B cell (primary cell): Measurements from ENCODE around the gene GATAD2A. TPM values are rescaled to one million over a fixed set of nuclear protein-coding genes. Genes with fewer than 3 reads are reported as not detected.
A peak's percentile ranks its signal among the peaks of the same experiment; 100 is the strongest.

Source experiments
- ATAC-seq: fragments of 200-7000 bp; cut with Tn5 transposase; one replicate; pipeline ENCODE4 v1.10.0; 2021; ENCODE audit warnings: low read depth, mild to moderate bottlenecking, moderate number of reproducible peaks, moderate library complexity
- CTCF ChIA-PET: fragments of 350-600 bp; sonication (Branson Sonifier 250); formaldehyde crosslinking; loops from one replicate; lab custom pipeline; 2021; ENCODE audit warnings: antibody characterized with exemption, inconsistent platforms; lab: Charles Lee
- POLR2A ChIA-PET: fragments of 350-600 bp; sonication (Branson Sonifier 250); formaldehyde crosslinking; loops from one replicate; lab custom pipeline; 2021; ENCODE audit warnings: antibody characterized with exemption; lab: Charles Lee
- DNase-seq: peaks from one replicate; pipeline ENCODE4 v3.0.0; 2013
- H2AFZ ChIP-seq: 2 replicates; pipeline ENCODE4 v1.6.1; 2012; ENCODE audit warnings: mild to moderate bottlenecking, low read depth, low read length; ENCODE audit not compliant: insufficient read depth, poor library complexity, severe bottlenecking
- H3K27ac ChIP-seq, 2 donors: 1 replicate in 1 of 2; 2 replicates in 1 of 2; pipeline ENCODE4 v1.5.1; 2012 to 2013; ENCODE audit warnings: low read length in 2 of 2, mild to moderate bottlenecking in 2 of 2, moderate library complexity in 1 of 2
- H3K27me3 ChIP-seq, 4 experiments: fragments of 200-600 bp in 1 of 4; sonication (generic) in 1 of 4; replicated peaks in 1 of 4; 1 replicate in 2 of 4; 2 replicates in 2 of 4; pipeline versions ENCODE4 v1.6.1 to v1.7.0; 2013 to 2016; ENCODE audit warnings: low read length in 3 of 4, mild to moderate bottlenecking in 2 of 4, mixed read lengths in 1 of 4, moderate library complexity in 1 of 4; ENCODE audit not compliant: insufficient read depth in 4 of 4, control insufficient read depth in 3 of 4; ENCODE audit errors: control extremely low read depth in 1 of 4
- H3K36me3 ChIP-seq, 2 experiments: replicated peaks in 1 of 2; 1 replicate in 1 of 2; 2 replicates in 1 of 2; pipeline versions ENCODE4 v1.6.1 to v1.7.1; 2013; ENCODE audit warnings: low read length in 1 of 2; ENCODE audit not compliant: insufficient read depth in 2 of 2, control insufficient read depth in 1 of 2; ENCODE audit errors: control extremely low read depth in 1 of 2, extremely low read depth in 1 of 2
- H3K4me1 ChIP-seq, 2 donors: fragments of 200-600 bp in 1 of 2; sonication (generic) in 1 of 2; 1 replicate in 1 of 2; 2 replicates in 1 of 2; pipeline versions ENCODE4 v1.5.1 to v1.6.1; 2013 to 2017; ENCODE audit warnings: low read length in 2 of 2; ENCODE audit not compliant: control insufficient read depth in 2 of 2, insufficient read depth in 2 of 2
- H3K4me2 ChIP-seq: replicated peaks from 2 replicates; pipeline ENCODE3; 2012; ENCODE audit warnings: mild to moderate bottlenecking, low read depth, low read length; ENCODE audit not compliant: poor library complexity, severe bottlenecking
- H3K4me3 ChIP-seq, 5 experiments: fragments of 200-600 bp in 1 of 5; sonication (generic) in 1 of 5; 1 replicate in 3 of 5; 2 replicates in 2 of 5; pipeline versions ENCODE4 v1.5.1 to v1.7.0; 2011 to 2016; ENCODE audit warnings: low read length in 4 of 5, mild to moderate bottlenecking in 4 of 5, low read depth in 2 of 5, control low read depth in 1 of 5, moderate library complexity in 1 of 5; ENCODE audit not compliant: insufficient read depth in 1 of 5; ENCODE audit errors: control extremely low read depth in 1 of 5, extremely low read depth in 1 of 5
- H3K79me2 ChIP-seq: fragments of 200-600 bp; sonication (generic); one replicate; pipeline ENCODE4 v1.6.0; 2016; ENCODE audit warnings: low read length; ENCODE audit not compliant: control insufficient read depth, insufficient read depth
- H3K9ac ChIP-seq: fragments of 200-600 bp; sonication (generic); 2 replicates; pipeline ENCODE4 v1.6.1; 2017; ENCODE audit warnings: mild to moderate bottlenecking, low read length, moderate library complexity
- H3K9me3 ChIP-seq, 3 donors: one replicate each; pipeline versions ENCODE4 v1.6.1 to v1.7.1; 2013; ENCODE audit warnings: low read length in 2 of 3; ENCODE audit not compliant: control insufficient read depth in 2 of 3, insufficient read depth in 1 of 3; ENCODE audit errors: control extremely low read depth in 1 of 3
- H4K20me1 ChIP-seq: 2 replicates; pipeline ENCODE4 v1.6.0; 2012; ENCODE audit warnings: mild to moderate bottlenecking, low read length; ENCODE audit not compliant: insufficient read depth, control insufficient read depth, poor library complexity, severe bottlenecking
- H3K27ac Mint-ChIP-seq: one replicate; pipeline ENCODE4 v1.8.0; 2021; ENCODE audit warnings: mixed read lengths
- H3K27me3 Mint-ChIP-seq: one replicate; pipeline ENCODE4 v1.8.0; 2021; ENCODE audit warnings: mixed read lengths
- H3K4me1 Mint-ChIP-seq: one replicate; pipeline ENCODE4 v1.8.0; 2021; ENCODE audit warnings: mixed read lengths
- H3K4me3 Mint-ChIP-seq: one replicate; pipeline ENCODE4 v1.8.0; 2021; ENCODE audit warnings: mixed read lengths
- H3K9me3 Mint-ChIP-seq: one replicate; pipeline ENCODE4 v1.8.0; 2022; ENCODE audit warnings: mixed read lengths; ENCODE audit not compliant: insufficient read depth
- CTCF ChIP-seq: fragments of 200-600 bp; IDR thresholded peaks from one replicate; pipeline ENCODE4 v1.8.0; 2022; ENCODE audit warnings: antibody characterized with exemption, mild to moderate bottlenecking
- EZH2 ChIP-seq: IDR thresholded peaks from 2 replicates; pipeline ENCODE4 v1.6.1; 2012; ENCODE audit warnings: borderline replicate concordance, low read depth, mild to moderate bottlenecking, moderate library complexity, low read length; ENCODE audit not compliant: insufficient read depth, poor library complexity, severe bottlenecking
- WGBS: methylation state at CpG from one replicate; pipeline ENCODE4 v1.1.5; 2013; ENCODE audit warnings: missing lambda C conversion rate; ENCODE audit not compliant: insufficient coverage; 5-methylcytosine and 5-hydroxymethylcytosine counted together
- intact Hi-C: fragments of 100-400 bp; cut with micrococcal nuclease; formaldehyde crosslinking; loops from one replicate; pipeline ENCODE4 v1.10.0; 2022
- polyA plus RNA-seq: library from polyadenylated mRNA; depleted of rRNA; stranded (reverse); fragments of >200 nt; gene quantifications from 2 replicates; pipeline ENCODE4 v1.2.3, GENCODE V29; 2012
- total RNA-seq, 2 donors: library from RNA; stranded (reverse); fragments of 120-200 nt in 1 of 2; gene quantifications; 1 replicate in 1 of 2; 2 replicates in 1 of 2; pipeline versions ENCODE4 v1.2.3 to v1.2.4, GENCODE V29; 2013 to 2022

Gene GATAD2A
- total and polyA plus RNA-seq, 2 donors (not counting 1 experiment from before 2014, with no cell fraction given): 28.8 to 76.3 TPM

- Histone ChIP-seq H3K27ac (no peak within 1 kb of the TSS), H3K4me2 (no peak within 1 kb of the TSS), H4K20me1 (peaks cover 34% of the 10 kb centered on the region), H3K9me3 (peaks cover 0 to 3% (median 0%) of the 10 kb centered on the region in 3 donors), H3K79me2 (peaks cover 31% of the 10 kb centered on the region), H2AFZ (no peak within 1 kb of the TSS), H3K4me3 (no peak within 1 kb of the TSS), H3K27me3 (no peaks in the 10 kb centered on the region), H3K36me3 (peaks cover 0 to 29% of the 10 kb centered on the region in 2 experiments), H3K4me1 (peaks cover 15 to 41% of the 10 kb centered on the region in 2 donors), H3K9ac (no peak within 1 kb of the TSS)
- WGBS: 95% methylated on average over 40 of the region's 50 CpGs
- no peak for TF ChIP-seq EZH2
- TF ChIP-seq CTCF: no peak
- ATAC-seq (no peak), DNase-seq (no peak)
- CTCF ChIA-PET: interaction anchor here (4.8 to 7.5 kb wide), 2 partner anchors 116 to 430 kb away, joined by 49 to 88 read pairs; partner anchors contain the start of gene GMIP
- H3K4me1 Mint-ChIP-seq: peaks cover 23% of the 10 kb centered on the region
- H3K4me3 Mint-ChIP-seq: no peak within 1 kb of the TSS
- no peaks in the 10 kb centered on the region for H3K27me3 Mint-ChIP-seq
- H3K9me3 Mint-ChIP-seq: no peaks in the 10 kb centered on the region
- H3K27ac Mint-ChIP-seq: peak within 1 kb of the TSS; percentile 59
- POLR2A ChIA-PET: interaction anchor here (1.1 kb wide), 2 partner anchors 100 to 115 kb away, joined by 3 to 13 read pairs; partner anchors contain the start of gene GMIP
- intact Hi-C loops: no loop called here
Measured at GRCh38 chr19:19528721-19529490, 123.4 kb downstream of the GATAD2A start, which contains the start of gene YJEFN3. Gene YJEFN3 (plus strand): TSS chr19:19528911. CDS start chr19:19528933, 22 bp downstream.
